Testis (tissue), 3 donors: ENCODE measurements around the gene B4GALNT4. TPM values are rescaled to one million over a fixed set of nuclear protein-coding genes. Genes with fewer than 3 reads are reported as not detected.
A peak's percentile ranks its signal among the peaks of the same experiment; 100 is the strongest.

Source experiments
- DNase-seq: peaks from one replicate; pipeline ENCODE4 v3.0.0-alpha.2; 2019
- H3K27ac ChIP-seq, 2 donors: fragments of 200-600 bp; sonication (generic); one replicate each; pipeline ENCODE4 v1.5.1; 2019
- H3K27me3 ChIP-seq: fragments of 200-600 bp; sonication (generic); one replicate; pipeline ENCODE4 v1.5.1; 2019
- H3K36me3 ChIP-seq: fragments of 200-600 bp; sonication (generic); one replicate; pipeline ENCODE4 v1.5.1; 2017; ENCODE audit warnings: low read depth; ENCODE audit errors: missing control alignments
- H3K4me1 ChIP-seq: fragments of 200-600 bp; sonication (generic); one replicate; pipeline ENCODE4 v1.5.1; 2019
- H3K4me3 ChIP-seq, 2 donors: fragments of 200-600 bp; sonication (generic); one replicate each; pipeline ENCODE4 v1.5.1; 2017 to 2019
- H3K9me3 ChIP-seq: fragments of 200-600 bp; sonication (generic); one replicate; pipeline ENCODE4 v1.5.1; 2017
- CTCF ChIP-seq, 3 experiments: fragments of 450-650 bp in 2 of 3; fragments of 200-600 bp in 1 of 3; sonication (generic) in 1 of 3; IDR thresholded peaks; one replicate each; pipeline ENCODE4 v1.5.1; 2016 to 2019; ENCODE audit warnings: antibody characterized with exemption in 3 of 3, mild to moderate bottlenecking in 2 of 3, moderate library complexity in 1 of 3
- POLR2A ChIP-seq: fragments of 450-650 bp; IDR thresholded peaks from one replicate; pipeline ENCODE4 v1.6.1; 2017; ENCODE audit warnings: antibody characterized with exemption, mild to moderate bottlenecking, moderate library complexity
- WGBS, 2 donors: methylation state at CpG; one replicate each; pipeline ENCODE4 v1.1.5; 2018; 5-methylcytosine and 5-hydroxymethylcytosine counted together
- intact Hi-C: fragments of 100-400 bp; cut with DNase I; formaldehyde crosslinking; loops from one replicate; pipeline ENCODE4 v1.15.1; 2023; ENCODE audit warnings: low total_unique reads
- polyA plus RNA-seq: library from polyadenylated mRNA; stranded (reverse); fragments of 350-450 nt; fragmentation: Illumina TruSeq; extraction: RNeasy Lipid Tissue Mini Kit (QIAGEN cat#74804); gene quantifications from one replicate; pipeline ENCODE4 v1.2.3, GENCODE V29; 2014; ENCODE audit warnings: low read depth, low replicate concordance; ENCODE audit not compliant: insufficient read depth
- total RNA-seq, 2 donors: library from RNA; depleted of rRNA; stranded (reverse); fragments of >200 nt; gene quantifications; one replicate each; pipeline ENCODE4 v1.2.3, GENCODE V29; 2016

B4GALNT4 gene
- total and polyA plus RNA-seq, 3 donors from 2014 or later = 4.3 to 10.1 (median 7.2) TPM

- Histone ChIP-seq H3K9me3 (no peaks in the 10 kb centered on the region), H3K4me3 (no peak within 1 kb of the TSS), H3K27ac (no peak within 1 kb of the TSS), H3K36me3 (no peaks in the 10 kb centered on the region), H3K4me1 (peaks cover 2% of the 10 kb centered on the region), H3K27me3 (no peaks in the 10 kb centered on the region)
- TF ChIP-seq POLR2A (no peak), CTCF (IDR thresholded peaks at IDR 0.05) (no peak)
- intact Hi-C loops = no loop called here
- WGBS, 2 donors = 69 to 91% methylated on average over 28 to 56 of the region's 57 CpGs
- DNase-seq = no peak
These were observed 24.9 kb downstream of the B4GALNT4 start, which contains the start of gene PKP3 for GRCh38 chr11:394034-394857. PKP3 (plus strand) TSS chr11:394209; CDS start chr11:394293, 84 bp downstream.

- intact Hi-C loops = no loop called here
- TF ChIP-seq CTCF (IDR thresholded peaks at IDR 0.05) (no peak), POLR2A (no peak)
- Histone ChIP-seq H3K27ac (no peak overlapping the region), H3K27me3 (no peaks in the 10 kb centered on the region), H3K4me1 (no peaks in the 10 kb centered on the region), H3K4me3 (no peak overlapping the region), H3K9me3 (no peaks in the 10 kb centered on the region), H3K36me3 (no peaks in the 10 kb centered on the region)
- 69 to 80% methylated on average over 15 to 25 of the region's 25 CpGs for WGBS, 2 donors
- no peak for DNase-seq
These were observed 25.8 kb downstream of the B4GALNT4 start for GRCh38 chr11:394858-395655.

GRCh38 chr11:395866-396265 lies 26.6 kb downstream of the B4GALNT4 start:
- Histone ChIP-seq H3K36me3 (no peaks in the 10 kb centered on the region), H3K4me3 (no peak overlapping the region), H3K27me3 (no peaks in the 10 kb centered on the region), H3K9me3 (no peaks in the 10 kb centered on the region), H3K27ac (no peak overlapping the region), H3K4me1 (no peaks in the 10 kb centered on the region)
- 79 to 88% methylated on average over 7 to 11 of the region's 11 CpGs for WGBS, 2 donors
- intact Hi-C loops = no loop called here
- DNase-seq = no peak
- no peak for TF ChIP-seq CTCF (IDR thresholded peaks at IDR 0.05)
- no peak for TF ChIP-seq POLR2A

- TF ChIP-seq CTCF (IDR thresholded peaks at IDR 0.05) (peak in 1 of 3 experiments; percentile 15), POLR2A (no peak)
- intact Hi-C loops = no loop called here
- Histone ChIP-seq H3K27ac (no peak overlapping the region), H3K4me3 (no peak overlapping the region), H3K9me3 (no peaks in the 10 kb centered on the region), H3K27me3 (no peaks in the 10 kb centered on the region), H3K4me1 (no peaks in the 10 kb centered on the region), H3K36me3 (no peaks in the 10 kb centered on the region)
- peak; percentile 54 for DNase-seq
- WGBS, 2 donors = 48 to 57% methylated on average over 5 to 22 of the region's 23 CpGs
These were observed 27.2 kb downstream of the B4GALNT4 start for GRCh38 chr11:396511-396947.
